NCI-H146 (cell line): Measurements from ENCODE around the gene RAPGEFL1.
"Not testable (repeated sequence)": the region's sequence is repeated elsewhere in the genome, so short reads cannot be mapped to it uniquely, and the experiment has no call there.

Experiments
- DNase-seq: peaks from one replicate; lab custom pipeline; 2025; lab: John Stamatoyannopoulos, UW

The RAPGEFL1 gene

DNA sequence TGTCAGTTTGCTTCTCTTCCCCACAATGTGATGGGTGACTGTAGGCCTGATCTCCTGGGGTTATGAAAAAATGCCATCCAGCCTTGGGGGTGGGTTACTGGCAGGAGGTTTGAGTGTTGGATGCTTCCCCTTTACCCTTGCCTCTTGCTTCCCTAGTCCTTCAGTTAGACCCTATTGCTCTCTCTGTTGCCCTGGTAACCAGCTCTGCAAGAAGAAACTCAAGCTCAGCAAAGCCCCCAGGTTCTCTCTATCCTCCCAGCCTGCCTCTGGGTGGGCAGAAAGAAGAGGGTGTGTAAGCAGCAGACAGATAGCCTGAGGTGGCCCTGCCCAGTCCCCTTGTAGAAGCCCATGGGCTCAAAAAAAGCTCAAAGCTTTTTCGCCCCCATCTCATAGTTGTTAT, 2.8 kb upstream of the RAPGEFL1 start:
- no peak for DNase-seq

GRCh38 chr17:40175928-40176753, 1.1 kb upstream of the RAPGEFL1 start:
- DNase-seq: no peak

DNA sequence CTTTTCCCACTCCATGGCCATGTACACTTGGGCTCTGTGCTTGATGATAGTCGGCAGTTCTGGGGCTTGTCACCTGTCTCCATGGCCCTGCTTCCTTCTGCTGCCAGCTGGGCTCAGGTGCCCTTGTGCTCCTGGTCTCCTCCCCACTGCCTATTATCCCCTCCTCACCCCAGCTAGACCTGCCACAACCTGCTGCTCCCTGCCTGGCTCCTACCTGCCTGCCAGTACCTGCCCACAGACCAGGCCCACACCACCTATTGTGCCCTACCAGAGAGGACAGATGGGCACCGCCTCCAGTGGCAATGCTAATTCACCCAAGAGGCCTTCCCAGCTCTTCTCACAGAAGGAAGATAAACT, 538 bp upstream of the RAPGEFL1 start:
- DNase-seq: peak; percentile 39

GRCh38 chr17:40178021-40178601, 841 bp downstream of the RAPGEFL1 start:
- DNase-seq: no peak

DNA sequence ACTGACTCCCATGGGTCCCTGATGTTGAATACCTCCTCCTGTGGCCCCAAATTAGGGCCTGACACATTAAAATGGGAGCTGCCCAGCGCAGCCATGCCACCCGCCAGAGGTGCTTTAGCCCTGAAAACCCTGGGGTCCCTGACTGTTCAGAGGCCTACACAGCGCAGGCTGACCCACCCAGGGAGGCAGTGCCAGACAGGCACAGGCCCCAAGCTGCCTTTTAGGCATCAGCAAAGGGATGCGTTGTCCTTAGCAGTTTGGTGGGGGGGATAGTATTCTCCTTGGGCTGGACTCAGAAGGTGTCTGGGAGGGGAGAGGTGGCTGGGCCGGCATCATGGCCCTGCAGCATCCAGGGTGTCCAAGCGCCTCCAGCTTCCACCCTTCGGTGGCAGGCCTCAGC, 1.4 kb downstream of the RAPGEFL1 start:
- no peak for DNase-seq

DNA sequence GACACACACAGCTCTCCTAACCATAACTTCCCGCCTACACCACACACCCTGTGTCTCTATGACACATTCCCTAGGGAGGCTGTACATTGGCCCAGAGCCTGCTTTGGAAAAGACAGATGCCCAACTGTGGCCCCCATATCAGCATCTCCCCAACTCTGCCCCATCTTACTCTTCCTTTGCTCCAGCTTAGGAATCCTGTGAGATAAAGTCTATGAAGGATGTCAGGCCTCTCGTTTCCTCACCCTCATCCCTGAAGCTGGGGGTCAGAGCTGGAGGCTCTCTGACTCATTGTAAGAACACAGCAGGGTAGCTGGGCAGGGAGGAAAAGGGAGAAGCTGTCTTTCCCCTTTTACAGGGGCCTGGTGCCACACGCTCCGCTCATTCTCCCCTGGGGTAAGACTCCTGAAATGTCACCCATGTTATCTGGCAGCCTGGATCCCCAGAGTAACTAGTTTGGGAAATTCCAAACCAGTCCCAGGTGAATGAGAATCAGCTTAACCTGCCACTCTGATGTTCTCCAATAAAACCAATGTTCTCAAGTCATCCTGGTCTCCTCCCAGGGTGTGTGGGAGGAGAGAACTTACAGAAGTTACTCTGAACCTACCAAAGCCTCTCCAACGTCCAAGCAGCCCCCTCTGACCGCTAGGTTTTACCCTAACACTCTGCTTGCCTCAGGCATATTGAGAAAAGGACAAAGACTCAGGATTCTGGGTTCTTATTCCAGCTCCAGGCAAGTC, 2.8 kb downstream of the RAPGEFL1 start:
- no peak for DNase-seq

GRCh38 chr17:40180694-40181093, 3.4 kb downstream of the RAPGEFL1 start:
- no peak for DNase-seq

GRCh38 chr17:40181205-40181604, 3.9 kb downstream of the RAPGEFL1 start:
- DNase-seq: no peak

DNA sequence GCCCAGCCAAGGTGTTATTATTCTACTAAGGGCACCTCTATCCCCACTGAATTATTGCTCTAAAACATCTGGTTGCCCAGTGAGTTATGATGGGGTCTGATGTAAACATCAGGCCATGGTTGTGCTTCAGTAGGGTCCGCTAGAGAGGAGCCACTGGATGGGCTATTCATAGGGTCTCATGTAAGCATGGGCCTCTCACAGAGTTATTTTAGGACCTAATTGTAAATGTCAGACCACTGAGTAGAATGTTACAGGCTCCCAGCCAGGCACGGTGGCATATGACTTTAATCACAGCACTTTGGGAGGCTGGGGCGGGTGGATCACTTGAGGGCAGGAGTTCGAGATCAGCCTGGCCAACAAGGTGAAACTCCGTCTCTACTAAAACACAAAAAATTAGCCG, 5.3 kb downstream of the RAPGEFL1 start:
- no peak for DNase-seq

GRCh38 chr17:40187238-40187637, 10.0 kb downstream of the RAPGEFL1 start:
- no peak for DNase-seq

GRCh38 chr17:40188694-40189093, 11.4 kb downstream of the RAPGEFL1 start:
- no peak for DNase-seq

- DNase-seq: no peak
Observed at GRCh38 chr17:40190197-40191021, 13.1 kb downstream of the RAPGEFL1 start.

- DNase-seq: no peak
Observed at GRCh38 chr17:40191237-40192208, 14.3 kb downstream of the RAPGEFL1 start.

DNA sequence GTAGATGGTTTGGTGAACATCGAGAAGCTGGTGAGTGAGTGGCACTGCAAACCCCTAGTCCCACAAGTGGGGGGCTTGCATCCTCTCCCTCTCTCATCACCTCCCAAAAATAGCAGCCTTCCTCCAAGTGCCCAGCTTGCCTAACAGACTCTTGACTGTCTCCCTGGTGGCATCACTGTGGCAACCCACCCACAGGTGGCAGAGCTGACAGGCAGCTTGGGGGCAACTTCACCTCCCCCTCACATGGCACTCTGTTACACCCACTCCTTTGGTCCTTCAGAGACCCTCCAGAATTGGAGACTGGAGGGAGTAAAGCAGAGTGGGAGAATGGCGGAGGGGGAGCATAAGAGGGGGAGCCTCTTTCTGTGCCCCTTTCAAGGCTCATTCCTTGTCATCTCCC, 15.7 kb downstream of the RAPGEFL1 start:
- DNase-seq: no peak

GRCh38 chr17:40194821-40195220, 17.6 kb downstream of the RAPGEFL1 start:
- no peak for DNase-seq

DNA sequence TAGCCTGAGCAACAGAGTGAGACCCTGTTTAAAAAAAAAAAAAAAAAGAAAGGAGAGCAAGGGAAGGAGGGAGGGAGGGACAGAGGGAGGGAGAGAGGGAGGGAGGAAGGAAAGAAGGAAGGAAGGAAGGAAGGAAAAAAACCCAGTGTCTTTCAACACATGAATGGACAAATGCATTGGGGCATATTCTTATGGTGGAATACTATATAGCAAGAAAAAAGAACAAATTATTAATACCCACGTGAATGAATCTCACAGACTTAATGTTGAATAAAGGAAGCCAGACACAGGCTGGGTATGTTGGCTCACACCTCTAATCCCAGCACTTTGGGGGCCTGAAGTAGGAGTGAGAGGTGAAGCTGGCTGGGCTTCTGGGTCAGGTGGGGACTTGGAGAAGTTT, 20.3 kb downstream of the RAPGEFL1 start:
- no peak for DNase-seq

DNA sequence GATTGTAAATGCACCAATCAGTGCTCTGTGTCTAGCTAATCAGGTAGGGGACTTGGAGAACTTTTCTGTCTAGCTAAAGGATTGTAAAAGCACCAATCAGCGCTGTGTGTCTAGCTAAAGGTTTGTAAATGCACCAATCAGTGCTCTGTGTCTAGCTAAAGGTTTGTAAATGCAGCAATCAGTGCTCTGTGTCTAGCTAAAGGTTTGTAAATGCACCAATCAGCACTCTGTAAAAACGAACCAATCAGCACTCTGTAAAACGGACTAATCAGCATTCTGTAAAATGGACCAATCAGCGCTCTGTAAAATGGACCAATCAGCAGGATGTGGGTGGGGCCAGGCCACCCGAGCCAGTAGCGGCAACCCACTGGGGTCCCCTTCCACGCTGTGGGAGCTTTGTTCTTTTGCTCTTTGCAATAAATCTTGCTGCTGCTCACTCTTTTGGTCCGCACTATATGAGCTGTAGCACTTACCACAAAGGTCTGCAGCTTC, 20.7 kb downstream of the RAPGEFL1 start:
- DNase-seq: not testable (repeated sequence)

DNA sequence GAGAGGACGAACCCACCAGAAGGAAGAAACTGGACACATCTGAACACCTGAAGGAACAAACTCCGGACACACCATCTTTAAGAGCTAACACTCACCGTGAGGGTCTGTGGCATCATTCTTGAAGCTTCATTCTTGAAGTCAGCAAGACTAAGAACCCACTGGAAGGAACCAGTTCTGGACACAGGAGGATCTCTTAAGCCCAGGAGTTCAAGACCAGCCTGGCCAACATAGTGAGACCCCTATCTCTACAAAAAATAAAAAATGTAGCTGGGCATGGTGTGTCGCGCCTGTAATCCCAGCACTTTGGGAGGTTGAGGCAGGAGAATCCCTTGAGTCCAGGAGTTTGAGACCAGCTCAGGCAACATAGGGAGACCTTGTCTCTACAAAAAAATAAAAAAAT, 21.3 kb downstream of the RAPGEFL1 start:
- DNase-seq: no peak

DNA sequence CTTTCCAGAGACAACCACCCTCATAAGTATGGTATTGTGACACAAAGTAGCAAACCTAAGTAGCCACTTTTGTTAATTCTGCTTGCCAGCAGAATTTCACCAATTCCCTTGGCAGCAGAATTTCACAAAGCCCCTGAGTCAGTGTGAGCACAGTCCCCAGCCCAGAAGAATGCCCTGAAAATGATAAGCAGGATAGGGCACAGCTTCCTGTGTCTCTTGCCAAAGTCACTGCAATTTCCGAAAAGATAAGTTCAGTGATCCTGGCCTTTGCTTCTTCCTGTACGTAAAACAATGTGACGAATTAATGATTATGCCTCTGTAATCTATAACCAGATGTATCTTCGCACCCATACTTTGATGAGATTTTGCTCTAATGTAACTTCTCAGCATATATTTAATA, 25.9 kb downstream of the RAPGEFL1 start:
- no peak for DNase-seq

DNA sequence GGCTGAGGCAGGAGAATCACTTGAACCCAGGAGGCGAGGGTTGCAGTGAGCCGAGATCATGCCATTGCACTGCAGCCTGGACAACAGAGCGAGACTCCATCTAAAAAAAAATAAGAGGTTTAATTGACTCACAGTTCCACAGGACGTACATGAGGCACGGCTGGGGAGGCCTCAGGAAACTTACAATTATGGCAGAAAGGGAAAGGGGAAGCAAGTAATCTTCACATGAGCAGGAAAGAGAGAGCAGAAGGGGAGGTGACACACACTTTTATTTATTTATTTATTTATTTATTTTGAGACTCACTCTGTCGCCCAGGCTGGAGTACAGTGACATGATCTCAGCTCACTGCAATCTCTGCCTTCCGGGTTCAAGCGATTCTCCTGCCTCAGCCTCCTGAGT, 28.9 kb downstream of the RAPGEFL1 start:
- DNase-seq: not testable (repeated sequence)
